GM06990 (cell line): ENCODE results near the gene CRLF2.

ENCODE experiments used
- DNase-seq: peaks from one replicate; pipeline ENCODE4 v3.0.0-alpha.2; 2011; ENCODE audit not compliant: insufficient read length; ENCODE audit errors: extremely low read depth
- H3K27me3 ChIP-seq: replicated peaks from 2 replicates; pipeline ENCODE4 v1.6.0; 2011; ENCODE audit warnings: low read length; ENCODE audit not compliant: control insufficient read depth, insufficient read depth
- H3K36me3 ChIP-seq: 2 replicates; pipeline ENCODE4 v1.5.1; 2011; ENCODE audit warnings: low read length; ENCODE audit not compliant: control insufficient read depth, insufficient read depth
- H3K4me3 ChIP-seq: replicated peaks from 2 replicates; pipeline ENCODE4 v1.5.1; 2011; ENCODE audit warnings: low read depth, mild to moderate bottlenecking, control low read depth, low read length
- CTCF ChIP-seq: IDR thresholded peaks from 2 replicates; pipeline ENCODE4 v1.5.1; 2011; ENCODE audit warnings: low read length, control low read depth, mild to moderate bottlenecking, inconsistent platforms; ENCODE audit not compliant: insufficient read depth, poor library complexity, severe bottlenecking

The CRLF2 gene

GRCh38 chrX:1144293-1144692 lies 68.2 kb downstream of the CRLF2 start:
- H3K27me3 ChIP-seq: no peaks in the 10 kb centered on the region
- H3K4me3 ChIP-seq: no peak overlapping the region
- no peak for DNase-seq
- TF ChIP-seq CTCF: no peak
- H3K36me3 ChIP-seq: no peaks in the 10 kb centered on the region
